HEK293 (cell line): ENCODE results near the gene OAF.

Experiments used
- CTCF ChIA-PET: fragments of 350-600 bp; formaldehyde crosslinking; extraction: SDS; loops from one replicate; lab custom pipeline; 2021; ENCODE audit warnings: antibody characterized with exemption; lab: Yijun Ruan, JAX
- POLR2A ChIA-PET: fragments of 300-600 bp; formaldehyde crosslinking; extraction: SDS; loops from one replicate; lab custom pipeline; 2020; ENCODE audit warnings: antibody characterized with exemption, inconsistent platforms; lab: Yijun Ruan, JAX
- H3K27ac ChIP-seq: fragments of 200-500 bp; sonication (Bioruptor generic); 2 replicates; pipeline ENCODE4 v1.5.1; 2014; ENCODE audit warnings: low read depth, low read length, control low read depth, inconsistent platforms; ENCODE audit errors: extremely low read depth
- H3K36me3 ChIP-seq, 2 experiments: fragments of 200-500 bp in 1 of 2; sonication (Bioruptor generic) in 1 of 2; 1 replicate in 1 of 2; 2 replicates in 1 of 2; pipeline ENCODE4 v1.5.1; 2014 to 2017; ENCODE audit warnings: inconsistent platforms in 2 of 2, low read length in 2 of 2; ENCODE audit not compliant: control insufficient read depth in 2 of 2, insufficient read depth in 1 of 2
- H3K4me1 ChIP-seq: fragments of 200-500 bp; sonication (Bioruptor generic); 2 replicates; pipeline ENCODE4 v1.5.1; 2014; ENCODE audit warnings: mild to moderate bottlenecking, low read length, inconsistent platforms; ENCODE audit not compliant: control insufficient read depth, insufficient read depth
- H3K4me3 ChIP-seq: 2 replicates; pipeline ENCODE4 v1.5.1; 2011; ENCODE audit warnings: low read depth, mild to moderate bottlenecking, control low read depth, low read length, moderate library complexity
- H3K9me3 ChIP-seq: fragments of 200-500 bp; sonication (Bioruptor generic); 2 replicates; pipeline ENCODE4 v1.5.1; 2014; ENCODE audit warnings: low read depth, low read length, inconsistent platforms; ENCODE audit not compliant: control insufficient read depth, insufficient read depth
- FEZF1 ChIP-seq: fragments of 450-650 bp; formaldehyde crosslinking; IDR thresholded peaks from 2 replicates; pipeline ENCODE4 v1.5.1; 2016; ENCODE audit warnings: missing biosample characterization, missing genetic modification characterization
- HOXA7 ChIP-seq: sonication (generic); formaldehyde crosslinking; IDR thresholded peaks from 2 replicates; pipeline ENCODE4 v1.8.1; 2022; ENCODE audit warnings: missing genetic modification reagents, borderline replicate concordance
- HOXC10 ChIP-seq: sonication (generic); formaldehyde crosslinking; IDR thresholded peaks from 2 replicates; pipeline ENCODE4 v1.8.1; 2023; ENCODE audit warnings: mild to moderate bottlenecking, missing genetic modification reagents
- KLF1 ChIP-seq: fragments of 450-650 bp; formaldehyde crosslinking; IDR thresholded peaks from 2 replicates; pipeline ENCODE4 v1.5.1; 2016; ENCODE audit warnings: missing biosample characterization, missing genetic modification characterization
- SALL2 ChIP-seq: fragments of 450-650 bp; formaldehyde crosslinking; IDR thresholded peaks from 2 replicates; pipeline ENCODE4 v1.5.0; 2017; ENCODE audit warnings: missing biosample characterization, mild to moderate bottlenecking, missing genetic modification characterization, borderline replicate concordance
- SCRT1 ChIP-seq: fragments of 450-650 bp; formaldehyde crosslinking; IDR thresholded peaks from 2 replicates; pipeline ENCODE4 v1.5.1; 2016; ENCODE audit warnings: missing biosample characterization, missing genetic modification characterization, borderline replicate concordance
- WT1 ChIP-seq: fragments of 450-650 bp; formaldehyde crosslinking; IDR thresholded peaks from 2 replicates; pipeline ENCODE4 v1.5.1; 2016; ENCODE audit warnings: missing biosample characterization, missing genetic modification characterization
- YY2 ChIP-seq: fragments of 450-650 bp; formaldehyde crosslinking; IDR thresholded peaks from 2 replicates; pipeline ENCODE4 v1.5.1; 2016; ENCODE audit warnings: missing biosample characterization, missing genetic modification characterization
- ZBTB21 ChIP-seq: fragments of 450-650 bp; formaldehyde crosslinking; IDR thresholded peaks from 2 replicates; pipeline ENCODE4 v1.5.1; 2017; ENCODE audit warnings: missing biosample characterization, missing genetic modification characterization
- ZBTB8A ChIP-seq: fragments of 450-650 bp; formaldehyde crosslinking; IDR thresholded peaks from 2 replicates; pipeline ENCODE4 v1.5.1; 2016; ENCODE audit warnings: missing biosample characterization, missing genetic modification characterization
- ZNF138 ChIP-seq: fragments of 450-650 bp; formaldehyde crosslinking; IDR thresholded peaks from 2 replicates; pipeline ENCODE4 v1.5.1; 2016; ENCODE audit warnings: missing biosample characterization, missing genetic modification characterization, borderline replicate concordance
- ZNF157 ChIP-seq: fragments of 450-650 bp; formaldehyde crosslinking; IDR thresholded peaks from 2 replicates; pipeline ENCODE4 v1.5.1; 2016; ENCODE audit warnings: missing biosample characterization, missing genetic modification characterization
- ZNF2 ChIP-seq: fragments of 450-650 bp; formaldehyde crosslinking; IDR thresholded peaks from 2 replicates; pipeline ENCODE4 v1.5.1; 2016; ENCODE audit warnings: missing biosample characterization, missing genetic modification characterization
- ZNF223 ChIP-seq: fragments of 450-650 bp; formaldehyde crosslinking; IDR thresholded peaks from 2 replicates; pipeline ENCODE4 v1.5.1; 2016; ENCODE audit warnings: missing biosample characterization, missing genetic modification characterization
- ZNF404 ChIP-seq: fragments of 450-650 bp; formaldehyde crosslinking; IDR thresholded peaks from 2 replicates; pipeline ENCODE4 v1.5.1; 2017; ENCODE audit warnings: missing biosample characterization, missing genetic modification characterization
- ZNF416 ChIP-seq: fragments of 450-650 bp; formaldehyde crosslinking; IDR thresholded peaks from 2 replicates; pipeline ENCODE4 v1.5.1; 2016; ENCODE audit warnings: missing biosample characterization, missing genetic modification characterization
- ZNF521 ChIP-seq: fragments of 450-650 bp; formaldehyde crosslinking; IDR thresholded peaks from 2 replicates; pipeline ENCODE4 v1.5.1; 2017; ENCODE audit warnings: missing biosample characterization, mild to moderate bottlenecking, missing genetic modification characterization
- ZNF555 ChIP-seq: fragments of 450-650 bp; formaldehyde crosslinking; conservative IDR thresholded peaks from 2 replicates; pipeline ENCODE4 v1.5.1; 2017; ENCODE audit warnings: missing biosample characterization, mild to moderate bottlenecking, missing genetic modification characterization, inconsistent platforms
- ZNF571 ChIP-seq: fragments of 450-650 bp; formaldehyde crosslinking; IDR thresholded peaks from 2 replicates; pipeline ENCODE4 v1.5.0; 2017; ENCODE audit warnings: missing biosample characterization, missing genetic modification characterization
- ZNF610 ChIP-seq: fragments of 450-650 bp; formaldehyde crosslinking; IDR thresholded peaks from 2 replicates; pipeline ENCODE4 v1.5.1; 2016; ENCODE audit warnings: missing biosample characterization, missing genetic modification characterization, borderline replicate concordance
- ZNF701 ChIP-seq: fragments of 450-650 bp; formaldehyde crosslinking; IDR thresholded peaks from 2 replicates; pipeline ENCODE4 v1.5.1; 2016; ENCODE audit warnings: missing biosample characterization, missing genetic modification characterization
- ZNF707 ChIP-seq: fragments of 450-650 bp; formaldehyde crosslinking; IDR thresholded peaks from 2 replicates; pipeline ENCODE4 v1.5.1; 2016; ENCODE audit warnings: missing biosample characterization, missing genetic modification characterization
- ZNF791 ChIP-seq: fragments of 450-650 bp; formaldehyde crosslinking; IDR thresholded peaks from 2 replicates; pipeline ENCODE4 v1.5.1; 2016; ENCODE audit warnings: missing biosample characterization, missing genetic modification characterization
- ZNF830 ChIP-seq: fragments of 450-650 bp; IDR thresholded peaks from 2 replicates; pipeline ENCODE4 v1.5.0; 2018; ENCODE audit warnings: missing biosample characterization, missing genetic modification characterization, low read depth, mild to moderate bottlenecking, moderate library complexity
- ZSCAN30 ChIP-seq: fragments of 450-650 bp; IDR thresholded peaks from 2 replicates; pipeline ENCODE4 v1.5.1; 2018; ENCODE audit warnings: missing biosample characterization, mild to moderate bottlenecking, missing genetic modification characterization, moderate library complexity
- TF ChIP-seq, protein P1 (sequence below): fragments of 450-650 bp; formaldehyde crosslinking; IDR thresholded peaks from 2 replicates; pipeline ENCODE4 v1.5.1; 2017; ENCODE audit warnings: missing biosample characterization, missing genetic modification characterization
- TF ChIP-seq, protein P2 (sequence below): fragments of 450-650 bp; formaldehyde crosslinking; IDR thresholded peaks from 2 replicates; pipeline ENCODE4 v1.5.1; 2016; ENCODE audit warnings: missing biosample characterization, missing genetic modification characterization
- TF ChIP-seq, protein P3 (sequence below): fragments of 450-650 bp; formaldehyde crosslinking; optimal IDR thresholded peaks from 2 replicates; pipeline ENCODE3; 2016; ENCODE audit warnings: missing biosample characterization, mild to moderate bottlenecking, missing genetic modification characterization
- TF ChIP-seq, protein P4 (sequence below): fragments of 450-650 bp; formaldehyde crosslinking; IDR thresholded peaks from 2 replicates; pipeline ENCODE4 v1.5.1; 2016; ENCODE audit warnings: missing biosample characterization, missing genetic modification characterization, borderline replicate concordance
- TF ChIP-seq, protein P5 (sequence below): fragments of 450-650 bp; formaldehyde crosslinking; IDR thresholded peaks from 2 replicates; pipeline ENCODE4 v1.5.0; 2017; ENCODE audit warnings: missing biosample characterization, missing genetic modification characterization, borderline replicate concordance

Gene OAF

DNA sequence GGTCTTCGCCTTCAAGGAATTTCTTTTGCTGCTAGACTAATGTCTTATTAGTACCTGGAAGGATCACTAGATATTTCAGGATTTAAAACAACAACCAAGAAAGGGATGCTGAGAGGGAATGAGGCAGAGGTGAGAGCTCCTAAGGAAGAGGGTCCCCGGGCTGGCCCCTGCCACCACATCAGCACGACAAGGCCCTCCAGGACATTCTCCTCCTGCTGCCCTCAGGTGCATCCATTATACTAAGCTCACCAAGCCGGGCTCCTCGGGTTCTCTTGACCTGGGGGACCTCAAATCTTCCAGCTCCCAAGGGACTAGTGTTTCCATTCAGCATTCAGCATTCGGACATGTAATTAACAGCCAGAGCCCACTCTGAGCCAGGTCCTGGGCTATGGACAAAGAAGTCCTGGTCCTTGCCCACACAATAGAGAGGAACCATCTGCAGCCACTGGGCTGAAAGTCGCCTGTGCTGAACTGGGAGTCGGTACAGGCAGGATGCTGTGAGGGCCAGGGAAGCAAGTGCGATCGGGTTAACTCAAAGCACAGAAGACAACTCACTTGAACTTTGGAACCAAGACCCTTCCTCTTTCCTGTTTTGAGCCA lies 29.4 kb upstream of the OAF start:
- H3K4me3 ChIP-seq, result no peak overlapping the region
- no peaks in the 10 kb centered on the region for H3K9me3 ChIP-seq
- TF ChIP-seq YY2 (no peak), ZNF701 (tag by site-specific recombination) (no peak), KLF1 (no peak), ZSCAN30 (no peak), ZNF138 (tag by site-specific recombination) (no peak), ZNF555 (no peak), ZNF707 (tag by site-specific recombination) (no peak), ZNF610 (tag by site-specific recombination) (no peak), HOXA7 (CRISPR knock-in tag) (no peak), WT1 (tag by site-specific recombination) (no peak), ZNF416 (no peak), ZNF404 (tag by site-specific recombination) (no peak), ZNF2 (no peak)
- TF ChIP-seq, protein P1, sequence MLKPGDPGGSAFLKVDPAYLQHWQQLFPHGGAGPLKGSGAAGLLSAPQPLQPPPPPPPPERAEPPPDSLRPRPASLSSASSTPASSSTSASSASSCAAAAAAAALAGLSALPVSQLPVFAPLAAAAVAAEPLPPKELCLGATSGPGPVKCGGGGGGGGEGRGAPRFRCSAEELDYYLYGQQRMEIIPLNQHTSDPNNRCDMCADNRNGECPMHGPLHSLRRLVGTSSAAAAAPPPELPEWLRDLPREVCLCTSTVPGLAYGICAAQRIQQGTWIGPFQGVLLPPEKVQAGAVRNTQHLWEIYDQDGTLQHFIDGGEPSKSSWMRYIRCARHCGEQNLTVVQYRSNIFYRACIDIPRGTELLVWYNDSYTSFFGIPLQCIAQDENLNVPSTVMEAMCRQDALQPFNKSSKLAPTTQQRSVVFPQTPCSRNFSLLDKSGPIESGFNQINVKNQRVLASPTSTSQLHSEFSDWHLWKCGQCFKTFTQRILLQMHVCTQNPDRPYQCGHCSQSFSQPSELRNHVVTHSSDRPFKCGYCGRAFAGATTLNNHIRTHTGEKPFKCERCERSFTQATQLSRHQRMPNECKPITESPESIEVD (tag by site-specific recombination), result no peak
- TF ChIP-seq, protein P2, sequence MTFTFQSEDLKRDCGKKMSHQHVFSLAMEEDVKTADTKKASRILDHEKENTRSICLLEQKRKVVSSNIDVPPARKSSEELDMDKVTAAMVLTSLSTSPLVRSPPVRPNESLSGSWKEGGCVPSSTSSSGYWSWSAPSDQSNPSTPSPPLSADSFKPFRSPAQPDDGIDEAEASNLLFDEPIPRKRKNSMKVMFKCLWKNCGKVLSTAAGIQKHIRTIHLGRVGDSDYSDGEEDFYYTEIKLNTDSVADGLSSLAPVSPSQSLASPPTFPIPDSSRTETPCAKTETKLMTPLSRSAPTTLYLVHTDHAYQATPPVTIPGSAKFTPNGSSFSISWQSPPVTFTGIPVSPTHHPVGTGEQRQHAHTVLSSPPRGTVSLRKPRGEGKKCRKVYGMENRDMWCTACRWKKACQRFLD (tag by site-specific recombination), result no peak
- ChIA-PET CTCF (interaction anchor here (0.6 to 4.6 kb wide), 8 partner anchors 9 to 176 kb away, joined by 3 to 33 read pairs (median 4); no protein-coding TSS in a partner anchor), POLR2A (interaction anchor here (0.6 kb wide), 1 partner anchor 778 kb away, joined by 6 read pairs; no protein-coding TSS in a partner anchor)
- H3K27ac ChIP-seq, result no peak overlapping the region
- no peaks in the 10 kb centered on the region for H3K36me3 ChIP-seq
- H3K4me1 ChIP-seq, result no peaks in the 10 kb centered on the region

DNA sequence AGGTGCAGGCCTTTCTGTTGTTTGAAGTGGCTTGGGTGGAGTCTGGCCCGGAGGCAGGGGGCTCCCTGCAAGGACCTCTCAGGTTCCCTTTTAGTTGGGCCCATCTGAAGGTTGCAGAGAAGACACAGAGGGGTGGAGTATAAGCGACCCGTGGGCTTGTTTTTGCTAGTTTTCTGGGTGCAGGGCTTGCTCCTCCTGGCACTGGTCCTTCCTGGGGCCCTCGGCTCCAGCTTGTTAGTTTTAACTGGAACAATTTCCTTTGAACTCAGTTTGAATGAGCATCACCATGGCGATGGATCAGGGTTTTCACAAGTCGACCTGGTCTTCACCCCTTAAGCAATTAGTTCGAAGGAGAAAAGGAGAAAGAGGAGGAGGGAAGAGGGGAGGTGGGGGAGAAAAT lies 28.5 kb upstream of the OAF start:
- H3K9me3 ChIP-seq, result no peaks in the 10 kb centered on the region
- no peak overlapping the region for H3K4me3 ChIP-seq
- ChIA-PET POLR2A (no interaction called here), CTCF (interaction anchor here (0.6 to 1.5 kb wide), 9 partner anchors 10 to 873 kb away, joined by 3 to 5 read pairs (median 4); no protein-coding TSS in a partner anchor)
- H3K4me1 ChIP-seq, result no peaks in the 10 kb centered on the region
- H3K27ac ChIP-seq, result no peak overlapping the region
- no peaks in the 10 kb centered on the region for H3K36me3 ChIP-seq
- TF ChIP-seq ZNF157 (tag by site-specific recombination) (no peak), FEZF1 (tag by site-specific recombination) (no peak), ZNF830 (no peak), HOXC10 (CRISPR knock-in tag) (no peak), ZNF791 (no peak), ZBTB8A (no peak), SALL2 (no peak), ZBTB21 (tag by site-specific recombination) (no peak), ZNF571 (tag by site-specific recombination) (no peak), SCRT1 (tag by site-specific recombination) (no peak), ZNF521 (tag by site-specific recombination) (no peak), ZNF223 (no peak)
- TF ChIP-seq, protein P3, sequence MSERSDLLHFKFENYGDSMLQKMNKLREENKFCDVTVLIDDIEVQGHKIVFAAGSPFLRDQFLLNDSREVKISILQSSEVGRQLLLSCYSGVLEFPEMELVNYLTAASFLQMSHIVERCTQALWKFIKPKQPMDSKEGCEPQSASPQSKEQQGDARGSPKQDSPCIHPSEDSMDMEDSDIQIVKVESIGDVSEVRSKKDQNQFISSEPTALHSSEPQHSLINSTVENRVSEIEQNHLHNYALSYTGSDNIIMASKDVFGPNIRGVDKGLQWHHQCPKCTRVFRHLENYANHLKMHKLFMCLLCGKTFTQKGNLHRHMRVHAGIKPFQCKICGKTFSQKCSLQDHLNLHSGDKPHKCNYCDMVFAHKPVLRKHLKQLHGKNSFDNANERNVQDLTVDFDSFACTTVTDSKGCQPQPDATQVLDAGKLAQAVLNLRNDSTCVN (tag by site-specific recombination), result no peak
- TF ChIP-seq, protein P4, sequence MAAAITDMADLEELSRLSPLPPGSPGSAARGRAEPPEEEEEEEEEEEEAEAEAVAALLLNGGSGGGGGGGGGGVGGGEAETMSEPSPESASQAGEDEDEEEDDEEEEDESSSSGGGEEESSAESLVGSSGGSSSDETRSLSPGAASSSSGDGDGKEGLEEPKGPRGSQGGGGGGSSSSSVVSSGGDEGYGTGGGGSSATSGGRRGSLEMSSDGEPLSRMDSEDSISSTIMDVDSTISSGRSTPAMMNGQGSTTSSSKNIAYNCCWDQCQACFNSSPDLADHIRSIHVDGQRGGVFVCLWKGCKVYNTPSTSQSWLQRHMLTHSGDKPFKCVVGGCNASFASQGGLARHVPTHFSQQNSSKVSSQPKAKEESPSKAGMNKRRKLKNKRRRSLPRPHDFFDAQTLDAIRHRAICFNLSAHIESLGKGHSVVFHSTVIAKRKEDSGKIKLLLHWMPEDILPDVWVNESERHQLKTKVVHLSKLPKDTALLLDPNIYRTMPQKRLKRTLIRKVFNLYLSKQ (tag by site-specific recombination), result no peak
- TF ChIP-seq, protein P5, sequence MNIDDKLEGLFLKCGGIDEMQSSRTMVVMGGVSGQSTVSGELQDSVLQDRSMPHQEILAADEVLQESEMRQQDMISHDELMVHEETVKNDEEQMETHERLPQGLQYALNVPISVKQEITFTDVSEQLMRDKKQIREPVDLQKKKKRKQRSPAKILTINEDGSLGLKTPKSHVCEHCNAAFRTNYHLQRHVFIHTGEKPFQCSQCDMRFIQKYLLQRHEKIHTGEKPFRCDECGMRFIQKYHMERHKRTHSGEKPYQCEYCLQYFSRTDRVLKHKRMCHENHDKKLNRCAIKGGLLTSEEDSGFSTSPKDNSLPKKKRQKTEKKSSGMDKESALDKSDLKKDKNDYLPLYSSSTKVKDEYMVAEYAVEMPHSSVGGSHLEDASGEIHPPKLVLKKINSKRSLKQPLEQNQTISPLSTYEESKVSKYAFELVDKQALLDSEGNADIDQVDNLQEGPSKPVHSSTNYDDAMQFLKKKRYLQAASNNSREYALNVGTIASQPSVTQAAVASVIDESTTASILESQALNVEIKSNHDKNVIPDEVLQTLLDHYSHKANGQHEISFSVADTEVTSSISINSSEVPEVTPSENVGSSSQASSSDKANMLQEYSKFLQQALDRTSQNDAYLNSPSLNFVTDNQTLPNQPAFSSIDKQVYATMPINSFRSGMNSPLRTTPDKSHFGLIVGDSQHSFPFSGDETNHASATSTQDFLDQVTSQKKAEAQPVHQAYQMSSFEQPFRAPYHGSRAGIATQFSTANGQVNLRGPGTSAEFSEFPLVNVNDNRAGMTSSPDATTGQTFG (tag by site-specific recombination), result no peak
